Measurements from ENCODE around the gene IL21R.
"Not testable (repeated sequence)": the region's sequence is repeated elsewhere in the genome, so short reads cannot be mapped to it uniquely, and the experiment has no call there.

IL21R gene

GRCh38 chr16:27444015-27444414 lies 42.0 kb downstream of the IL21R start:
- DNase-seq (ENCODE audit: low read depth in 2 of 2) = no peak

DNA sequence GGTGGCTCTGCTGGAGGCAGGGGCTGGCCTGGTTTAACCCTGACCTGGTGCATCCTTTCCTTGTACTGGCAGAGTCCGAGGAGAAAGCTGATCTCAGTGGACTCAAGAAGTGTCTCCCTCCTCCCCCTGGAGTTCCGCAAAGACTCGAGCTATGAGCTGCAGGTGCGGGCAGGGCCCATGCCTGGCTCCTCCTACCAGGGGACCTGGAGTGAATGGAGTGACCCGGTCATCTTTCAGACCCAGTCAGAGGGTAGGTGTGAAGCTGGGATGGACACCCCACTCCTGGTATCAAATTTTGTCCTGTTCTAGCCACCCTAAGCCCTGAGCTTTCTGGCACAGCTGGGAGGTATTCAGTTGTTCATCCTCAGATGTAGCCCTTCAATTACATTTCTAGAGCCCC lies 42.5 kb downstream of the IL21R start:
- no peak for DNase-seq (ENCODE audit: low read depth in 2 of 2)

GRCh38 chr16:27445502-27446175 lies 43.7 kb downstream of the IL21R start:
- DNase-seq (ENCODE audit: low read depth in 2 of 2) = no peak

DNA sequence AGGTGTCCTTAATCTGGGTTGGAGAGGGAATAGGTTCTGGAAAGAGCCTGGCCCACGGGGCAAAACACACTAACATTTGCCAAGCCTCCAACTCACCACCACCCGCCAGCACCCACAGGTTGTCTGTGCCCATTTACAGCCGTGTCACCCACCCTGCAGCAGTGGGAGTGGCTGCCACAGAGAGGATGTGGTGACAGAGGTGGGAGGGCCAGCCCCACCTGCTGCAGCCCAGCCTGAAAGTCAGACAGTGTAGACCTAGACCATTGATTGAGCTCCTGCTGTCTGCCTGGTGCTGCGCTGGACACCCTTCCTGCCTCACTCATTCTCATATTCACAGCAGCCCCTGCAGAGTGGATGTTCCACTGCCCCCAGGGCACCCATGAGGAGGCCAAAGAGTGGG lies 44.7 kb downstream of the IL21R start:
- DNase-seq (ENCODE audit: low read depth in 2 of 2) = peak; percentile 68 to 72

GRCh38 chr16:27447301-27447700 lies 45.3 kb downstream of the IL21R start:
- DNase-seq (ENCODE audit: low read depth in 2 of 2) = no peak

GRCh38 chr16:27448532-27449433 lies 46.8 kb downstream of the IL21R start:
- DNase-seq (ENCODE audit: low read depth in 2 of 2) = no peak

- peak; percentile 81 to 84 for DNase-seq (ENCODE audit: low read depth in 2 of 2)
These were observed 47.6 kb downstream of the IL21R start for GRCh38 chr16:27449434-27450195.

- DNase-seq (ENCODE audit: low read depth in 2 of 2) = no peak
These were observed 48.2 kb downstream of the IL21R start for GRCh38 chr16:27450196-27450549.

GRCh38 chr16:27452569-27453493 lies 50.9 kb downstream of the IL21R start:
- DNase-seq (ENCODE audit: low read depth in 2 of 2) = no peak

DNA sequence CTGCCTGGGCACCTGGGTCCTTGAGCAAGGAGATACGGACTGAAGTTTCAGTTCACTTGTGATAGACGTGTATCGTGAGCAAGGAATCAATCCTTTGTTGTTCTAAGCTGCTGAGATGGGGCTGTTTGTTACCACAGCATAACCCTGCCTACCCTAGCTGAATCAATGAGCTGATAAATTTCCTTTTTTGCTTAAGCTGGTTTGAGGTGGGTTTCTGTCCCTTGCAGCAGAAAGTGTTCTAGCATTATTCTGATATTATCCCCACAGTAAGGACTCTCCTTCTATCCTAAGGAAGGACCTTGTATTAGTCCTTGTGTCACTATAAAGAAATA lies 51.5 kb downstream of the IL21R start:
- DNase-seq (ENCODE audit: low read depth in 2 of 2) = no peak

DNA sequence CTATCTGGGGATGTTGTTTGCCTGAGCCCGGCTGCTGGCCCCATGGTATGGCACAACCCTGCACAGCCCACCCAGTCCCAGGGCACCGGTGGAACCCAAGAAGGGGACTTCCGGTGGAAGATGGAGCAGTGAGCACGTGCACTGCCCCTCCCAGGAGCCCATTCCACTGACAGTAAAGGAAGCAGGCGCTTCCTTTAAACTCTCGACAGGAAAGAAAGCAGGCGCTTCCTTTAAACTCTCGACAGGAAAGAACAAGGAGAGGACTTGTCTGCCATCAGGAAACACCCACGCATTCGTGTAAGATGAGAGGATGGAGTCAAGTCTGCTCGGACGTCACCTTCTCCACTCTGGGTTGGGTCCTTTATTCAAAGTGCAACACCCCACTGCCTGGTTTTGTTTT lies 53.7 kb downstream of the IL21R start:
- DNase-seq (ENCODE audit: low read depth in 2 of 2) = no peak

DNA sequence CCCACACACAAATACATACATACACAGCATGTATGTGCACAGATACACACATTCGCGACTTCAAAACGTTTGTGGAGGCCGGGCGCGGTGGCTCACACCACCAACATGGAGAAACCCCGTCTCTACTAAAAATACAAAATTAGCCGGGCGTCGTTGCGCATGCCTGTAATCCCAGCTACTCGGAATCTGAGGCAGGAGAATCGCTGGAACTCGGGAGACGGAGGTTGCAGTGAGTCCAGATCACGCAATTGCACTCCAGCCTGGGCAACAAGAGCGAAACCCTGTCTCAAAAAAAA lies 55.6 kb downstream of the IL21R start:
- DNase-seq (ENCODE audit: low read depth in 2 of 2) = not testable (repeated sequence)

DNA sequence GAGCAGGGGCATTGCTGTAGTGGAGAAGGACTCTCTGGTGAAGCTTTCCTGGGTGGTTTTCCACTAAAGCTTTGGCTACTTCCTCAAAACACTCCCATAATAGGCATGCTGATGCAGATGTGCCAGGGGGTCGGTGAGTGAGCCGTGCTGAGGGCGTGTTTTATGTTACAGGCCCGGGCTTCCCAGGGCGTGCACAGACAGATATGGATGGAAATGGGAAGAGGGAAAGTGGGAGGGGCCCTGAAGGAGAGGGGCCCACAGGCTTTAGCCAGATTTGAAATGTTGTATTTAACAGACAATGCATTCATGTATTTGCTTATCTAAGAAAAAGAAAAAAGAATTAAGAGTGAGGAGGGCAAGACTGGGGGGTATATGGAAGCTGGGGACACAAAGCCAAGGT lies 56.3 kb downstream of the IL21R start:
- DNase-seq (ENCODE audit: low read depth in 2 of 2) = no peak

GRCh38 chr16:27458987-27459688 lies 57.2 kb downstream of the IL21R start:
- DNase-seq (ENCODE audit: low read depth in 2 of 2) = no peak

DNA sequence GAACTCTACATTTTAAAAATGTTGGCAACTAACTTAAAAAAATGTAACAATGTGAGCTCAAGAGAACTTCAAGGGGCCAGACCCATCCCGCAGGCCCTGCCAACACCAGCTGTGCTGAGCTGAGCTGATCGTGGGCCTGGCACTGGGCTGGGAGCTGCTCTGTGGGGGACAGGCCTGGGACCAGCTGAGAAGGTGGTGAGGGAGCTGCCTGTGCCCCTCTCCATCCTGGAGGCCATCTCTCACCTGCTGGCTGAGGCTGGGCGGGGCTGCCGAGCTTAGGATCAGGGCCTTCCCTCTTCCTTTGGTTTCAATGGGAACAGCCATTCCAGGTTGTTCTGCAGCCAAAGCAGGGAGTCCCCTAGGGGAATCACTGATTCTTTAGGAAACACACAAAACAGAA lies 58.2 kb downstream of the IL21R start:
- DNase-seq (ENCODE audit: low read depth in 2 of 2) = no peak

GRCh38 chr16:27460663-27461482 lies 58.9 kb downstream of the IL21R start:
- DNase-seq (ENCODE audit: low read depth in 2 of 2) = no peak

DNA sequence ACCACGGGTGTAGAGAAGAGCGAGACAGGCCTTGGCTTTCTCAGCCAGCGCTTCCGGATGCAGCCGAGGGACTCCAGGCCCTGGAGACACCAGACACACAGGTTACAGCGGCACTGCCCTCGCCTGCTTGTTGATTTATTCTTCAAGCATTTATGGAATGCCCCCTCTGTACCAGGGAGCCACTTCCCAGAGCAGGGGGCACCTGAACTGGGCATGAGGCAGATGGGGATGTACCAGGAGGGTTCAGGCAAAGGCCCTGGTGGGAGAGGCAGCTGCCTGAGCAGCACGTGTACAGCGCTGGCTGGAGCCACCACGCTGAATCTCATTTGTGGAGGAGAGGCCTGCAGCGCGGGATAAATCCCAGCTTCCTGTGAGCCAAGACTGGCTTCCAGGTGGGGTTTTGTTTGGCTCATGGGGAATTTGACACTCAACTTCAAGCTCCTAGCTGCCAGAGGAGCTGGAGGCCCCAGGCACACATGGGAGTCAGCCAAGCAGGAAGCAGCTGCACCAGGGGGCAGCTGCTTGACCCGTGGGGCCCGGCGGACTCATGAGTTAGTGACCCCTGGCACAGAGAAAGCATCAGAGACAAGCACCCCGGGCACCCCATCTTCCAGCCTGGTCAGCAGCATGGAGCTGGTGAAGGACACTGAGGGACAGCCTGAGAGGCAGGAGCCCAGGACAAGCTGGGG lies 59.7 kb downstream of the IL21R start:
- no peak for DNase-seq (ENCODE audit: low read depth in 2 of 2)

- DNase-seq (ENCODE audit: low read depth in 2 of 2) = no peak
These were observed 60.3 kb downstream of the IL21R start for GRCh38 chr16:27462200-27462845.
